Suprapubic skin (tissue), 4 donors: ENCODE results near the gene PLOD1.

Source experiments
- EP300 ChIP-seq: sonication (generic); formaldehyde crosslinking; IDR thresholded peaks from one replicate; pipeline ENCODE4 v1.6.1; 2017; ENCODE audit warnings: antibody characterized with exemption
- POLR2A ChIP-seq, 2 donors: fragments of 450-650 bp; IDR thresholded peaks; one replicate each; pipeline ENCODE4 v1.6.1; 2017; ENCODE audit warnings: antibody characterized with exemption in 2 of 2, mild to moderate bottlenecking in 2 of 2, moderate library complexity in 2 of 2
- POLR2AphosphoS5 ChIP-seq, 3 donors: sonication (generic); formaldehyde crosslinking; IDR thresholded peaks; one replicate each; pipeline ENCODE4 v1.6.1; 2017; ENCODE audit warnings: antibody characterized with exemption in 3 of 3
- TF ChIP-seq, protein P1 (sequence below), 2 donors: fragments of 200-600 bp in 1 of 2; fragments of 450-650 bp in 1 of 2; sonication (generic) in 1 of 2; IDR thresholded peaks; one replicate each; pipeline ENCODE4 v1.5.1; 2016 to 2019; ENCODE audit warnings: antibody characterized with exemption in 2 of 2, mild to moderate bottlenecking in 1 of 2, moderate library complexity in 1 of 2

DNA sequence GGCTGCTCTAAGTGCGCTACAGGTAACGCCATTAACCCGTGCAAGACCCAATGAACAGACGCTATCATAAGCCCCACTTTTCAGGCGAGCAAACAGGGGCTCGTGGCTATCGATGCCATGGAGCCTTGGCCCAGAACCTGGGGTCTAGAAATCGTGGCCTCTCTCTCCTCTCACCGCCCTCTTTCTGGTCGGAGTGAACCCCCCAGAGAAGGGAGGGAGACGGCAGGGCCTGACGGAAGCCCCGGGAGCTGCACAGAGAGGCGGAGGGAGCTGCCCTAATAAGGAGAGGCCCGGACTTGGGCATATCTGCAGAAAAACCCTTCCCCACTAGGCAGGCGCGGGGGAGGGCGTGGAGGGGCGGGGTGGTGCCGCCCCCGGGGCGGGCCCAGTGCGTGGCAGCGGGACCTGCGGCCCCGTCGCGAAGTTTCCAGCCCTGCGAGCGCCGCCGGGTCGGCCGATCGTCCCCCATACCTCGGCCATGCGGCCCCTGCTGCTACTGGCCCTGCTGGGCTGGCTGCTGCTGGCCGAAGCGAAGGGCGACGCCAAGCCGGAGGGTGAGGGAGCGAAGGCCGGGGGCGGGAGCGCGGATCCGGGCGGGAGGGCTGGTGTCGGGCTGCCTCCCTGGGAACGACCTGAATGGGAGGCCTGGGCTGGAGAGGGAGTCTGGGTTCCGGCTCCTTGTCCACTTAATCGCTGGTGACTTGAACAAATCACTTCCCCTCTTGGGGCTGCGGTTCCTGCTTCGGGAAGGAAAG, at the start of gene PLOD1:
- TF ChIP-seq POLR2A (IDR thresholded peaks at IDR 0.05) (no peak), POLR2AphosphoS5 (IDR thresholded peaks at IDR 0.05) (no peak), EP300 (no peak)
- TF ChIP-seq, protein P1, sequence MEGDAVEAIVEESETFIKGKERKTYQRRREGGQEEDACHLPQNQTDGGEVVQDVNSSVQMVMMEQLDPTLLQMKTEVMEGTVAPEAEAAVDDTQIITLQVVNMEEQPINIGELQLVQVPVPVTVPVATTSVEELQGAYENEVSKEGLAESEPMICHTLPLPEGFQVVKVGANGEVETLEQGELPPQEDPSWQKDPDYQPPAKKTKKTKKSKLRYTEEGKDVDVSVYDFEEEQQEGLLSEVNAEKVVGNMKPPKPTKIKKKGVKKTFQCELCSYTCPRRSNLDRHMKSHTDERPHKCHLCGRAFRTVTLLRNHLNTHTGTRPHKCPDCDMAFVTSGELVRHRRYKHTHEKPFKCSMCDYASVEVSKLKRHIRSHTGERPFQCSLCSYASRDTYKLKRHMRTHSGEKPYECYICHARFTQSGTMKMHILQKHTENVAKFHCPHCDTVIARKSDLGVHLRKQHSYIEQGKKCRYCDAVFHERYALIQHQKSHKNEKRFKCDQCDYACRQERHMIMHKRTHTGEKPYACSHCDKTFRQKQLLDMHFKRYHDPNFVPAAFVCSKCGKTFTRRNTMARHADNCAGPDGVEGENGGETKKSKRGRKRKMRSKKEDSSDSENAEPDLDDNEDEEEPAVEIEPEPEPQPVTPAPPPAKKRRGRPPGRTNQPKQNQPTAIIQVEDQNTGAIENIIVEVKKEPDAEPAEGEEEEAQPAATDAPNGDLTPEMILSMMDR (IDR thresholded peaks at IDR 0.05) = no peak
